GM18505 (cell line): Measurements from ENCODE around the gene ALDH8A1.

Experiments used
- ATAC-seq: cut with Tn5 transposase; IDR thresholded peaks from one replicate; pipeline ENCODE4 v1.9.1; 2021; ENCODE audit not compliant: unreplicated experiment
- POLR2A ChIP-seq: IDR thresholded peaks from 4 replicates; pipeline ENCODE4 v1.6.1; 2011; ENCODE audit warnings: borderline replicate concordance; ENCODE audit not compliant: insufficient read depth, insufficient read length; ENCODE audit errors: extremely low read depth

ALDH8A1 gene

GRCh38 chr6:134964451-134965203, 14.7 kb upstream of the ALDH8A1 start:
- TF ChIP-seq POLR2A: no peak
- ATAC-seq: no peak

GRCh38 chr6:134962421-134962820, 12.5 kb upstream of the ALDH8A1 start:
- ATAC-seq: no peak
- TF ChIP-seq POLR2A: no peak

GRCh38 chr6:134961366-134961765, 11.5 kb upstream of the ALDH8A1 start:
- no peak for ATAC-seq
- TF ChIP-seq POLR2A: no peak

- ATAC-seq: no peak
- TF ChIP-seq POLR2A: no peak
These were observed 9.7 kb upstream of the ALDH8A1 start for GRCh38 chr6:134959603-134960002.

- no peak for TF ChIP-seq POLR2A
- ATAC-seq: no peak
These were observed 6.8 kb upstream of the ALDH8A1 start for GRCh38 chr6:134956676-134957075.

- ATAC-seq: no peak
- no peak for TF ChIP-seq POLR2A
These were observed 6.1 kb upstream of the ALDH8A1 start for GRCh38 chr6:134956032-134956431.

- no peak for TF ChIP-seq POLR2A
- no peak for ATAC-seq
These were observed 4.5 kb upstream of the ALDH8A1 start for GRCh38 chr6:134954272-134955000.

GRCh38 chr6:134951494-134952263, 1.8 kb upstream of the ALDH8A1 start:
- TF ChIP-seq POLR2A: no peak
- ATAC-seq: no peak

- no peak for ATAC-seq
- no peak for TF ChIP-seq POLR2A
These were observed 581 bp upstream of the ALDH8A1 start for GRCh38 chr6:134950482-134950881.

GRCh38 chr6:134948691-134949090, 1.2 kb downstream of the ALDH8A1 start:
- TF ChIP-seq POLR2A: no peak
- ATAC-seq: no peak

- no peak for TF ChIP-seq POLR2A
- ATAC-seq: no peak
These were observed 1.8 kb downstream of the ALDH8A1 start for GRCh38 chr6:134948142-134948541.

GRCh38 chr6:134945045-134945444, 4.9 kb downstream of the ALDH8A1 start:
- TF ChIP-seq POLR2A: no peak
- ATAC-seq: no peak

GRCh38 chr6:134943522-134944111, 6.3 kb downstream of the ALDH8A1 start:
- ATAC-seq: no peak
- no peak for TF ChIP-seq POLR2A
